DMS79 (cell line): Measurements from ENCODE around the gene SERTAD1.
"Not testable (repeated sequence)": the region's sequence is repeated elsewhere in the genome, so short reads cannot be mapped to it uniquely, and the experiment has no call there.

Experiments used
- DNase-seq: peaks from one replicate; lab custom pipeline; 2025; lab: John Stamatoyannopoulos, UW

SERTAD1 gene

GRCh38 chr19:40425450-40426287 is at the start of gene SERTAD1:
TSS of gene SERTAD1 (minus strand) at chr19:40425992. CDS start at chr19:40423546, 2,446 bp downstream.
- peak; percentile 98 for DNase-seq

GRCh38 chr19:40474737-40475136 is 48.9 kb upstream of the SERTAD1 start:
- DNase-seq, result no peak

DNA sequence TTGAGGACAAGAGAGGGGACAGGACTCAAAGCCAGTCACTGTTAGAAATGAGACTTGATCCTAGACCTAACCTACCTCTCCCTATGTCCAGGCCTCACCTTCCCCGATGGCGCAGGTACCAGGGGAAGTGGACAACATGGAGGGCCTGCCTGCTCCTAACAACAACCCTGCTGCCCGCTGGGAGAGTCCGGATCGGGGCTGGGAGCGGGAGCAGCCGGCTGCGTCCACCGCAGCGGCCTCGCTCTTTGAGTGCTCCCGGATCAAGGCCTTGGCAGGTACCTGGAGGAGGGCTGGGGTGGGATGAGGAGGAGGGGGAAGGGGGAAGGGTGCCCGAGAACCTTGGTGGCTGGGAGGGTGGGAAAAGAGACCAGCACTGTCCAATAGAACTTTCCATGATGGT is 46.7 kb upstream of the SERTAD1 start:
- DNase-seq, result no peak

DNA sequence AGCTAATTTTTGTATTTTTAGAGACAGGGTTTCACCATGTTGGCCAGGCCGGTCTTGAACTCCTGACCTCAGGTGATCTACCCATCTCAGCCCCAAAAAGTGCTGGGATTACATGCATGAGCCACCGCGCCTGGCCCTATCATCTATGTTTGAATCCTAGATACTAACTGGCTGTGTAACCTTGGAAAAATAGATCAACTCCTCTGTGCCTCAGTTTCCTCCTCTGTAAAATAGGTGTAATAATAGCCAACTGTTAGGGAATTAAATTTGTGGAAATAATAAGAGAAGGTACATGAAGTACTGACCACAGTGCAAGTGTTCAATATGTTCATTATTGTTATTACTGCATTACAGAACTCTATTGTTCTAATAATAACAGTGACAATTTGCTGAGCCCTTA is 45.3 kb upstream of the SERTAD1 start:
- DNase-seq, result no peak

DNA sequence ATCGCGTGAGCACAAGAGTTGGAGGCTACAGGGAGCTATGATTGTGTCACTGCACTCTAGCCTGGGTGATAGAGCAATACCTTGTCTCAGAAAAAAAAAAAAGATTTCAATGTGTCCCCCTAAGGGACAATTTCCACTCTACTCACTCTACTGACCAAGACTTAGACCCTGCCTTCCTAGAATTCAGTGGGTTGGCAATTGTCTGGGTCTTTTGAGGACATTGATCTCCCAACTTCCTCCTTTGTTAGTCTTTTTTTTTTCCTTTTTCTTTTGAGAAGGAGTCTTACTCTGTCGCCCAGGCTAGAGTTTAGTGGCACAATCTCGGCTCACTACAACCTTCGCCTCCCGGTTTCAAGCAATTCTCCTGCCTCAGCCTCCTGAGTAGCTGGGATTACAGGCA is 43.2 kb upstream of the SERTAD1 start:
- DNase-seq, result no peak

DNA sequence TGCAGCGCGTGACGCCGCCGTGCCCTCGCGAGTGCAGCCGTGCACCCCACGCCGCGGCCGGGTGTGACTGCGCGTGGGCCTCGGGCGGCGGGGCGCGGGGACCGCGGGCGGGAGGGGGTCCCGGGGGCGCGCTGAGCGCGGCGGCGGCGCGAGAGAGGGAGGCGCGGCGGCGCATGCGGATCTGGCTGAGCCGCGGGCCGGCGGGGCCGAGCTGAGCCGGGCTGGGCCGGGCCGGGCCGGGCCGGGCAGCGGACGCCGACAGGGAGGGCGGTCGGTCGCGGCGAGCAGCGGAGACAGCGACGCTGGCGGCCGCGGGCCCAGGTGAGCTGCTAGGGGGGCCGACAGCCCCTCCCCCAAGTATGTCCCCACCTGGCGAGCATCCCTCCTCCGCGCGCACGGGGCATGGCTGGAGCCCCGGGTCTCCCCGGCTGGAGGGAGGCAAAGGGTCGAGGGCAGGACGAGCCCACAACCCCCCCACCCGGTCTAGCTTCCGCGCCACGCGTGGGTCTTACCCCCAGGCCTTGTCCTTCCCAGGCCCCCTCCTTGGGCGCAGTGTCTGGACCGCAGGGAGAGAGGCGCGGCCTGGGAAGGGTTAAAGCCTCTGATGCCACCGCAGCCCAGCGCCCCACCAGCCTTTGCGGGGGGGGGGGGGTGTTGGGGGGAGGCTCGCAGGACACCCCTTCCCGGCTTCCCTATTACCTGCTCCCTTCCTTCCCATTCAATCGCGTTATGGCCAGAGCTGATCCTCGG is 41.4 kb upstream of the SERTAD1 start, which contains the start of gene SPTBN4:
Gene SPTBN4, plus strand, starts transcription at position 17 of the 750 bp plus-strand sequence. CDS start 5,621 bp downstream, outside the sequence.
- DNase-seq, result no peak

DNA sequence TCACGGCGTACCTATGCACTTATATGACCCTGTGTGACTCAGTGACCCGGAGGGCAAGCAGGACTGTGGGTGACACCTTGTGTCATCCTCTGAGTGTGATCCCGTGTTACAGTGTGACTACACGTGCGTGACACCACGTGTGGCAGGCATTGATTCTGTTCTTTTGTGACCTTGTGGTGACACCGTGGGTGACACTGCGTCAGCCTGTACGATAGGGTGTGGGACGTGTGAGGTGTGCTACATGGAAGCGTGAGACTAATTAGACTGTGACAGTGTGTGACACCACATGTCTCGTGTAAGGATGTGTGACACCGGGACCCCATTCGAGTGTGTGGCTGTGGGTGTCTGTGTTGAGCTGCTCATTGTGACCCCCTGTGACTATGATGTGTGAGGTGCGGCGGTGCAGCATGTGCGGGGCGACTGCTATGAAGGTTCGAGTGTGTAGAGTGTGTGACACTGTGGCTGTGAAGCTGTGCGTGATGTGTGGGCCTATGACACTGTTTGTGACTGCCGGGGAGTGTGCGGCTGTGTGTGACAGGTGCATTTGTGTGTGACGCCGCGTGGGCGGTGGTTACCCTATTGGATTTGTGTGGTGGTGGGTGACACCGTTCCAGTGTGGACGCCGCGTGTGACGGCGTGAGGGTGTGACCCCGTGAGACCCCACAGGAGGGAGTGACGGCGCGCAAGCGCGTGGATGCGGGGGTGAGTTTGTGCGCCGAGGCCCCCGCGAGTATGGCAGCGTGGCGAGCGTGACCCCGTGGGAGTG is 40.6 kb upstream of the SERTAD1 start:
- DNase-seq, result no peak

- peak; percentile 89 for DNase-seq
Observed at GRCh38 chr19:40465557-40466218, 39.9 kb upstream of the SERTAD1 start, which contains the start of gene BLVRB. TSS of gene BLVRB (minus strand) at chr19:40465745. CDS start at chr19:40465688, 57 bp downstream.

DNA sequence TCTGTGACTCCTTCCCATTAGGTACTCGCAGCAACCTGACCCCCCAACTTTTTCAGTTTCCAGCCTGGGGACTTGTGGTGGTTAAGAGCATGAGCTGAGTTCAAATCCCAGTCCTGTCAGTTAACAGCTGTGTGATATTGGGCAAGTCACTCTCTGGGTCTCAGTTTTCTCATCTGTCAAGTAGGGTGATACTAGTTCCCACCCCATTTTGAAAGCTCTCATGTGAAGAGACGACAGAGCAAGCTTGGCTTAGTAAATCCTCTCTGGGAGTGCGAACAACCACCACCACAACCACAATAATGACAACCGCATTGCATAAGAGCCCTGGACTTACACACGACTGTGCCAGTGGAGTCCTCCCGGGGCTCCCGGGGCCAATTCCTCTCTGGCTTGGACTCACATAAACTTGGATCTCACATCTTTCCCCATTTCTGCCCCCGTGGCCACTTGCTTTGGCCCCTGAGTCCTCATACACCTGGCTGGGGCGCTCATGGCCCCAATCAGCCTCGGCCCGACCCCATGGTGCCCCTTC is 39.3 kb upstream of the SERTAD1 start:
- no peak for DNase-seq

GRCh38 chr19:40464059-40465024 is 38.5 kb upstream of the SERTAD1 start:
- peak; percentile 28 for DNase-seq

DNA sequence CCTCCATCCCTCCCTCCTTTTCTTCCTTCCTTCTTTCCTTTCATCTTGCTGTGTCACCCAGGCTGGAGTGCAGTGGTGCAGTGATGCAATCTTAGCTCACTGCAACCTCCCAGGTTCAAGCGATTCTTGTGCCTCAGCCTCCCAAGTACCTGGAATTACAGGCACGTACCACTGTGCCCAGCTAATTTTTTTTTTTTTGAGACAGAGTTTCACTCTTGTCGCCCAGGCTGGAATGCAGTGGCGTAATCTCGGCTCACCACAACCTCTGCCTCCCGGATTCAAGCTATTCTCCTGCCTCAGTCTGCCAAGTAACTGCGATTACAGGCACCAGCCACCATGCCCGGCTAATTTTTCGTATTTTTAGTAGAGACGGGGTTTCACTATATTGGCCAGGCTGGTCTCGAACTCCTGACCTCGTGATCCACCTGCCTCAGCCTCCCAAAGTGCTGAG is 37.8 kb upstream of the SERTAD1 start:
- DNase-seq, result not testable (repeated sequence)

GRCh38 chr19:40461669-40462221 is 36.0 kb upstream of the SERTAD1 start:
- DNase-seq, result no peak

- DNase-seq, result no peak
Observed at GRCh38 chr19:40460185-40460584, 34.4 kb upstream of the SERTAD1 start.

DNA sequence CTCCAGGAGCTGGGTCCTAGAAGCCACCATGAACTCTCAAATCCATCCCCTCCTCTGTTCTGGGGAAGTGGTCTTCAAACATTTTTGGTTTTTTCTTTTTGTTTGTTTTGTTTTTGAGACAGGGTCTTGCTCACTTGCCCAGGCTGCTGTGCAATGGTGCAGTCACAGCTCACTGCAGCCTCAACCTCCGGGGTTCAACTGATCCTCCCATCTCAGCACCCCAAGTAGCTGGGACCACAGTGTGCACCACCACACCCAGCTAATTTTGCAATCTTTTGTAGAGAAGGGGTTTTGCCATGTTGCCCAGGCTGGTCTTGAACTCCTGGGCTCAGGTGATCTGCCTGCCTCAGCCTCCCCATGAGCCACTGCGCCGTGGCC is 32.8 kb upstream of the SERTAD1 start:
- DNase-seq, result no peak

- no peak for DNase-seq
Observed at GRCh38 chr19:40457953-40458596, 32.3 kb upstream of the SERTAD1 start.

GRCh38 chr19:40457048-40457447 is 31.3 kb upstream of the SERTAD1 start:
- no peak for DNase-seq

GRCh38 chr19:40453943-40454342 is 28.2 kb upstream of the SERTAD1 start:
- DNase-seq, result not testable (repeated sequence)

DNA sequence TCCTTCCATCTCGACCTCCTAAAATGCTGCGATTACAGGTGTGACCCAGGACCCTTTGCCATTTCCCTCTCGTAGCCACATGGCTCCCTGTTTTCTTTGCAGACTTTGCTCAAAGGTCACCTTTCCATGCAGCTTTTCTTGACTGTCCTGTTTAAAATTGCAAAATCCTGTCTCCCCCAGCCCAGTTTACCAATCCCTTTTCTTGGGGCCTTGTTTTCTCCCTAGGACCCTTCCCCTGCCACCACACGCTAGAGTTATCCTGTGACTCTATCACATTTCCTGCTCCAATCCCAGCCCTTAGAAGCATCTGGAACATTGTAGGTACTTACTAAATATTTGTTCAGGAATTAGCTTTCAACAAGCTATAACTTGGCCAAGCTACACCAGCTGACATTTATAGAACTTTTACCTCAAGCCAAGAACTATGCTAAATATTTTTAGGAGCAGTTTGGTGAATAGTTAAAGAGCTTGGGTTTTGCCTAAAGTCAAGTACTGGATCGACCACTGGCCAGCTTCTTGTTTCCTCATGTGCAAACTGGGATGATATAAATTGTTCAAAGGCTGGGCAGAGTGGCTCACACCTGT is 27.5 kb upstream of the SERTAD1 start:
- DNase-seq, result no peak

GRCh38 chr19:40452016-40452415 is 26.2 kb upstream of the SERTAD1 start:
- DNase-seq, result no peak
